IMR-90 (cell line): ENCODE results near the gene FBXL19. TPM values are rescaled to one million over a fixed set of nuclear protein-coding genes. Genes with fewer than 3 reads are reported as not detected.

Source experiments
- RFX5 ChIP-seq: IDR thresholded peaks from 2 replicates; pipeline ENCODE4 v1.8.0; 2012; ENCODE audit warnings: low read depth, mild to moderate bottlenecking, low read length, moderate library complexity
- SMC3 ChIP-seq: fragments of 150-350 bp; IDR thresholded peaks from 2 replicates; pipeline ENCODE4 v1.6.1; 2016; ENCODE audit warnings: low read depth, mild to moderate bottlenecking, antibody characterized with exemption, low read length, moderate library complexity
- polyA plus RNA-seq, 3 experiments: library from polyadenylated mRNA; depleted of rRNA; stranded (reverse); fragments of >200 nt; gene quantifications; 2 replicates each; pipeline ENCODE4 v1.2.3, GENCODE V29; 2012; ENCODE audit warnings: low replicate concordance in 1 of 3
- total RNA-seq: library from RNA; depleted of rRNA; stranded (reverse); fragments of >200 nt; gene quantifications from 2 replicates; pipeline ENCODE4 v1.2.3, GENCODE V29; 2012
- TF ChIP-seq, protein P1 (sequence below): fragments of 150-350 bp; IDR thresholded peaks from 2 replicates; pipeline ENCODE4 v1.6.1; 2016; ENCODE audit warnings: low read depth, mild to moderate bottlenecking, low read length, moderate library complexity, borderline replicate concordance

Gene FBXL19
- total and polyA plus RNA-seq, 2 of the 4 experiments (the other 2 are of a cell fraction) = 5.0 to 13.8 TPM

DNA sequence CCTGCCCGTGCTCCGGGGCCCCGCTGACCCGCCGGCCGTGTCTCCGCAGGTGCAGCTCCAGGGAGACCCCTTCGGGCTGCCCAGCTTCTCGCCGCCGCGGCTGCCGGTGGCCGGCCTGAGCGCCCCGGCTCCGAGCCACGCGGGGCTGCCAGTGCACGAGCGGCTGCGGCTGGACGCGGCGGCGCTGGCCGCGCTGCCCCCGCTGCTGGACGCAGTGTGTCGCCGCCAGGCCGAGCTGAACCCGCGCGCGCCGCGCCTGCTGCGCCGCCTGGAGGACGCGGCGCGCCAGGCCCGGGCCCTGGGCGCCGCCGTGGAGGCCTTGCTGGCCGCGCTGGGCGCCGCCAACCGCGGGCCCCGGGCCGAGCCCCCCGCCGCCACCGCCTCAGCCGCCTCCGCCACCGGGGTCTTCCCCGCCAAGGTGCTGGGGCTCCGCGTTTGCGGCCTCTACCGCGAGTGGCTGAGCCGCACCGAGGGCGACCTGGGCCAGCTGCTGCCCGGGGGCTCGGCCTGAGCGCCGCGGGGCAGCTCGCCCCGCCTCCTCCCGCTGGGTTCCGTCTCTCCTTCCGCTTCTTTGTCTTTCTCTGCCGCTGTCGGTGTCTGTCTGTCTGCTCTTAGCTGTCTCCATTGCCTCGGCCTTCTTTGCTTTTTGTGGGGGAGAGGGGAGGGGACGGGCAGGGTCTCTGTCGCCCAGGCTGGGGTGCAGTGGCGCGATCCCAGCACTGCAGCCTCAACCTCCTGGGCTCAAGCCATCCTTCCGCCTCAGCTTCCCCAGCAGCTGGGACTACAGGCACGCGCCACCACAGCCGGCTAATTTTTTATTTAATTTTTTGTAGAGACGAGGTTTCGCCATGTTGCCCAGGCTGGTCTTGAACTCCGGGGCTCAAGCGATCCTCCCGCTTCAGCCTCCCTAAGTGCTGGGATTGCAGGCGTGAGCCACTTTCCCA lies 21.1 kb upstream of the FBXL19 start (continued):
- TF ChIP-seq, protein P1, sequence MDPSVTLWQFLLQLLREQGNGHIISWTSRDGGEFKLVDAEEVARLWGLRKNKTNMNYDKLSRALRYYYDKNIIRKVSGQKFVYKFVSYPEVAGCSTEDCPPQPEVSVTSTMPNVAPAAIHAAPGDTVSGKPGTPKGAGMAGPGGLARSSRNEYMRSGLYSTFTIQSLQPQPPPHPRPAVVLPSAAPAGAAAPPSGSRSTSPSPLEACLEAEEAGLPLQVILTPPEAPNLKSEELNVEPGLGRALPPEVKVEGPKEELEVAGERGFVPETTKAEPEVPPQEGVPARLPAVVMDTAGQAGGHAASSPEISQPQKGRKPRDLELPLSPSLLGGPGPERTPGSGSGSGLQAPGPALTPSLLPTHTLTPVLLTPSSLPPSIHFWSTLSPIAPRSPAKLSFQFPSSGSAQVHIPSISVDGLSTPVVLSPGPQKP = no peak
- TF ChIP-seq SMC3 (peak; percentile 55), RFX5 (no peak)
